ENCODE results near the gene SMIM3.
A peak's percentile ranks its signal among the peaks of the same experiment; 100 is the strongest.
"Not testable (repeated sequence)": the region's sequence is repeated elsewhere in the genome, so short reads cannot be mapped to it uniquely, and the experiment has no call there.

Gene SMIM3, protein sequence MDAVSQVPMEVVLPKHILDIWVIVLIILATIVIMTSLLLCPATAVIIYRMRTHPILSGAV

DNA sequence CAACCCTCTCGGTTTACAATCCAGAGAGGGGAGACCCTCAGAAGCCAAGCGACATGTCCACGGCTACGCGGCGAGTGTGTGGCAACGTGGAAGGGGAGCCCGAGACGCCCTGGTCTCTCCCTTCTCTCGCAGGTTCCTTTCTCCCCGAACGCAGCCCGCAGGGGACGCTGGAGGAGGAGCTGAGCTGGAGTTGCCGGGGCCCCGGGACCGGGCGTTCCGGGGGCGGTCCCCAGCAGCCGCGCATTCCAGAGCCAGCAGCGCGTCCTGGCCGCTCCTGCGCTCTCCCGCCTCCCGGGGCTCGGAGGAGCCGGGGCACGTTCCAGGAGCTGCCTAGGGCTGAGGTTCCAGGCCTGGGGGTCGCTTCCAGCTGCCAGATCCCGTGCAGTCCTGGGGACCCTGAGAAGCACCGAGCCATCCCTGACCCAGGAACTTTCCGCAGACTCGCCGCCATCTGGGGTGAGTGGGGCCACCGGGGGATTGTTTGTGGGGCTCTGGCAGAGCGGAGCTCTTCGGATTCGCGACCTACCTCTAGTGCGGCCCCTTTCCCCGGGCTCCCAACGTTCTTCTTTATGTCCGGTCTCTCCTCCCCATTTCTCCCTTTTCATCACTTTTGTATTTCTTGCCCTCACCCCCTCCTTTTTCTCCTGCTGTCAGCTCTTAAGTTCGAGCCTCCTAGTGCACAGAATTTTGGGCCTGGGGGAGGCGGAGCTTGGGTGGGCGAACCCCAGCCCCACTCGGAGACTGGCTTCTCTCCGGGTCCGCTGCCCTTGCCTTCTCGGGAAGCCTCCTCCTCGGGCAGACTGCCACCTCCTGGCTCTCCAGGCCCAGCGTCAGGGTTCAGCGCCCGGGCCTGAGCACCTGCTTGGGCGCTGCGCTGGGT lies at the start of gene SMIM3:
Gene SMIM3 (plus strand): TSS at position 241 of the 880 bp plus-strand sequence. CDS start 16,684 bp downstream, outside the sequence.
- peak; percentile 78 for DNase-seq

DNA sequence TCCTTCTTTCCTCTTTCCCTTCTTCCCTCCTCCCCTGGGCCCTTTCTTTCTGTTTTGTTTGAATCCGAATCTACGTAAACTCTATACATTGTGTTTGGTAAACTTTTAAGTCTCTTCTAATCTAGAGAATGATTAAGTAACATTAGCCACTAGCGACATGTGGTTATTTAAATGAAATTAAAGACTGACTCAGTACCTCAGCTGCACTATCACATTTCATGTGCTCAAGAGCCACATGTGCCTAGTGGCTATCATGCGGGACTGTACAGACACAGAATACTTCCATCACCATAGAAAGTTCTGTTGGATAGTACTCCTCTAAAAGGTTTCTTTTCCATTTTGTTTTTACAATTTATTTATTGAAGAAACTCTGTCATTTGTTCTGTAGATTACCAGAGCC lies 48.7 kb upstream of the SMIM3 start:
- no peak for DNase-seq

DNA sequence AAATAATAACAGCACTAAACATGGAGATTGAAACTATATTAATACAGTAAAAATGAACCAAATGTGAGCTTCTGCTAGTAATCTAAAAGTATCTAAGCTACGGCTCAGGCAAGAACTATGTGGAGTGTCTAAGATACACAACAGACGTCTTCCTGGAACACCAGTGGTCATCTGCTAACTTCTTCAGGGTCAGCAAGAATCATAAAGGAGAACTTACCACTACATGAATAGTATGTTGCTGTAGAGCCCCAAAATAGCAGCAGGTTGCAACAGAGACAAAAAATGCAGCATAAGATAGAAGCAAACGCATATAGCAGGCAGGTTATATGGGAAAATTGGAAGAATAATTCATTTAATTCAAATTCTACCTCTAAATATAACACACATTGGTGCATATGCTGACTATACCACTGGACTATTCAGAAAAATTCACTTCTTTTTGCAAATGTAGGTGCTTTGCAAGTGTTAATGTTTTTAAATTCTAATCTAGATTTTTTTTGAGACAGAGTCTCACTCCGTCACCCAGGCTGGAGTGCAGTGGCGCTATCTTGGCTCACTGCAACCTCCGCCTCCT lies 46.8 kb upstream of the SMIM3 start:
- no peak for DNase-seq

DNA sequence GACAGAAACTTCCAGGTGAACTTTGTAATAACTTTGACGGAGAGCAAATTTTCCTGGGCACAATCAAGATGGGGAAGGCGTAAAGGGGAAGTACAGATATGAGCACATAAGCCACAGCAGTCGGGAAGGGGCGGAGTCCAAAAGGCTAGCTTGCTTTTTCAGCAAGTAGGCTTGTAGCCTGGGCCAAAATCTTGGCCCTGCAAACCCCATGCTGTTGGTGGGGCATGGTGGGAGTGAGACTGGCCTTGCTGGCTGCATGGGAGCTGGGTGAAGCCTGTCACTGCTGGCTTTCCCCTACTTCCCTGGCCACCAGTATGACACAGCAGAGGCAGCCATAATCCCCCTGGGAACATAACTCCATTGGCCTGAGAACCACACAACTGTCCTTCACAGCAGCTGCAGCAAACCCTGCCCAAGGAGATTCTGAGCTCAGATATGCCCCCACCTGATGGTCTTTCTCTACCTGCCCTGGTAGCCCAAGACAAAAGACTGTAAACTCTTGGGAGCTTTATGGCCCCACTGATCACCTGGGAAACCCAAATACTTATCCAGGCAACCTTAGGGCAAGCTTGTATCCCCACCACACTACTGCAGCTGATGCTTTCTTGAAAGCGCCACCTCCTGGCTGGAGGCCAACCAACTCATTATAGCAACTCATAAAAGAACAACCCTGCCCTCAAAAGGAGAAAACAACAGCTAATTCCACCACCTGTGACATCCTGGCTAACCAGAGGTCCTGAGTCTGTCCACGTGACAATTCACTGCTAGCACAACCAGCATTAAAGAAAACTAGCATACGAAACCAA lies 43.8 kb upstream of the SMIM3 start:
- peak; percentile 55 for DNase-seq

DNA sequence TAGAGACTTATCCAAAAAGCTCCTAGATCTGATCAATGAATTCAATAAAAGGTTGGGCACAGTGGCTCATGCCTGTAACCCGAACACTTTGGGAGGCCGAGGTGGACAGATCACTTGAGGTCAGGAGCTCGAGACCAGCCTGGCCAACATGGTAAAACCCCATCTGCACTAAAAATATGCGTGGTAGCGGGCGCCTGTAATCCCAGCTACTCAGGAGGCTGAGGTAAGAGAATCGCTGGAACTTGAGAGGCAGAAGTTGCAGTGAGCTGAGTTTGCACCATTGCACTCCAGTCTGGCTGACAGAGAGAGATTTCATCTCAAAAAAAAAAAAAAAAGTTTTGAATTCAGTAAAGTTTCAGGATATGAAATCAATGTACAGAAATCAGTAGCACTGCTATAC lies 39.7 kb upstream of the SMIM3 start:
- no peak for DNase-seq

DNA sequence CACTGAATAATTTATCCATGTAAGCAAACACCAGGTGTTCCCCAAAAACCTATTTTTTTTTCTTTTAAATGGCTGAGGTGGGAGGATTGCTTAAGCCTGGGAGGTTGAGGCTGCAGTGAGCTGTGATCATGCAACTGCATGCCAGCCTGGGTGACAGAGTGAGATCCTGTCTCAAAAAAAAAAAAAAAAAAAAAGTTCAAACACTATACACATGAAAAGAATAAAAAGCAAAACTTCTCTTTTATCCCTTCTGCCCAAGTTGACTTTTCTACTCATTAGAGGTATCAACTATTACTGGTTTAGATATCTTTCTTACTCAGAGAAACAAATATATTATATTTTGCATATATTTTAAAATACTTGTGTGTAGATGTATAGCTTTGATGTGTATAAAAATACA lies 37.6 kb upstream of the SMIM3 start:
- DNase-seq = no peak

DNA sequence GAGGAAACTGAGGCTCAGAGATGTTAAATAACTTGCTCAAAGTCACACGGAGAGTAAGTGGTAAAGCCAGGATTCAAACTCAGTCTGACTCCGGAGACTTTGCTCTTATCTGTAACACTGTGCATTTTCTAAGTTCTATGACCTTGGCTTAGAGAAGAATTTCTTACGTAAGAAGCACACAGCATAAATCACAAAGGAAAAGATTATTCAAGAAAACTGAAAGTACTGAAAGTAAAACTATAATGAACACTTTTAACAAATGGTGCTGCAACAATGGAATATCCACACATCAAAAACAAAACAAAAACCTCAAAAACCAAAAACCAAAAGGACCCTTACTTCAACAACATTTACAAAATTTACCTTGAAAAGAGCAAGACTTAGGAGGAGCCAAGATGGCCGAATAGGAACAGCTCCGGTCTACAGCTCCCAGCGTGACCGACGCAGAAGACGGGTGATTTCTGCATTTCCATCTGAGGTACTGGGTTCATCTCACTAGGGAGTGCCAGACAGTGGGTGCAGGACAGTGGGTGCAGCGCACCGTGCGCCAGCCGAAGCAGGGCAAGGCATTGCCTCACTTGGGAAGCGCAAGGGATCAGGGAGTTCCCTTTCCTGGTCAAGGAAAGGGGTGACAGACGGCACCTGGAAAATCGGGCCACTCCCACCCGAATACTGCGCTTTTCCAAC lies 36.0 kb upstream of the SMIM3 start:
- not testable (repeated sequence) for DNase-seq

DNA sequence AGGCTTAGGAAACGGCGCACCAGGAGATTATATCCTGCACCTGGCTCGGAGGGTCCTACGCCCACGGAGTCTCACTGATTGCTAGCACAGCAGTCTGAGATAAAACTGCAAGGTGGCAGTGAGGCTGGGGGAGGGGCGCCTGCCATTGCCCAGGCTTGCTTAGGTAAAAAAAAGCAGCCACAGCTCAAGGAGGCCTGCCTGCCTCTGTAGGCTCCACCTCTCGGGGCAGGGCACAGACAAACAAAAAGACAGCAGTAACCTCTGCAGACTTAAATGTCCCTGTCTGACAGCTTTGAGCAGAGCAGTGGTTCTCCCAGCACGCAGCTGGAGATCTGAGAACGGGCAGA lies 35.4 kb upstream of the SMIM3 start:
- DNase-seq = not testable (repeated sequence)

DNA sequence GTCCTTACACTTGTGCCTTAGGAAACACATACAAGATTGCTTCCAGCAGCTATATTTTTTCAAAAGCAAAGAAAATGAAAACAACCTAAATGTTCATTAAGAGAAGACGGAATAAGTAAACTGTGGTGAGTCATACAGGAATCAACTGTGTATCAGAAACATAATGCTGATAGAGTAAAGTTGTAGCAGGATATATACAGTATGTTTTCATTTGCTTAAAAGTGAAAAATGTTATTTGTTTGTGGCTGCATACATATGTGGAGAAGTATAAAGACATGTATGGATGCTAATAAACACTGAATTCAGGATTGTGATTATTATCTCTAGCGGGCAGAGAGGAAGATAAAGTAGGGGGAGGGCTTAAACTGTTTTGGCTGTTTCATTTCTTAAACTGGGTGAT lies 28.1 kb upstream of the SMIM3 start:
- DNase-seq = no peak

DNA sequence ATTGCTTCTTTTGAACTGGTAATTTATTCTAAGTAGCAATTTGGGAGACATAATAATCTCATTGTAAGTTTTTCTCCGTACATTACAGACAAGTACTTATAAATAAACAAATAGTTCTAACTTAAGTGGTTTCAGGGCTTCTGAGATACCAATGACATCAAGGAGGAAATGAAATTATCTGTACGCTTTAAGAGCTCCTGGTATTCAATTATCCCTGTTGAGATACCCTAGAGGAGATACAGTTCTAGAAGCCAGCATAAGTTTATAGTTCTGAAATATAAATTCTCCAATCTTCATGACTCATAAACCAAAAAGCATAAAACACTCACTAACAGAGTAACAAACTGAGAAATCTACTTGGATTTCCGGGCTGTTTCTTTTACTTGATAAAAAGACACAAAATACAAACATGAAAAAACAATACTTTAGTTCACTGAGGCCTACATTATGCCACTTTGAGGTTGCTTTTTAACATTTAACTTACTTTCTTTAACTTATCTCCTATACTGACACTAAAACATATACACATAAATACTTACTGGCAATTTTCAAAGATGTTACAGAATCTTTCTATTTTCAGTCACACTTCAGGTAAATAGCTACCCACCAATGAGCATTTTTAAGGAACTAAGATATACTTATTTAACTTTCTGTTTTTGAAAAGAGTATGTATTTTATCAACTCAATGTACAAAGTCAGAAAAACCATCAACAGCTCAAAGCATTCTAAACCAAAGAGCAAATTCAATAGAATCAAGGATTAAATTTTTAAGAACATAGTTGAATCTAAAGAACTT lies 27.3 kb upstream of the SMIM3 start:
- no peak for DNase-seq

DNA sequence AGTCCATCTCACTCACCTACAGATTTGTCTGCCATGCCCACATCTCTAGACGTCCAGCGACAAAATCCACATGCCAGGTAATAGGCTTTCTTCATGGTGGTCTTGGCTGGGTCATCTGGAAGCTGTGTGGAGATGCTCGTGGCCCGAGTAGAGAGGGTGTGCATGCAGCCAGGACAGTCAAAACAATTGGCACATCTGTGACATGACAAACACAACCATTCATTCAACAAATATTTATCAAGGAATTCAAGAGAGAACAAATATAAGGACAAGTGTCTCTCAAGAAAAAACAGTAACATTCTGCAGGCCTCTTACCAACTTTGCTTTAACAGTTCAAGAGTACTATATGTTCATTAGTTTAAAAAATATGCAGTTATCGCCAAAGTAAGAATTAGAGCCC lies 25.1 kb upstream of the SMIM3 start:
- no peak for DNase-seq

DNA sequence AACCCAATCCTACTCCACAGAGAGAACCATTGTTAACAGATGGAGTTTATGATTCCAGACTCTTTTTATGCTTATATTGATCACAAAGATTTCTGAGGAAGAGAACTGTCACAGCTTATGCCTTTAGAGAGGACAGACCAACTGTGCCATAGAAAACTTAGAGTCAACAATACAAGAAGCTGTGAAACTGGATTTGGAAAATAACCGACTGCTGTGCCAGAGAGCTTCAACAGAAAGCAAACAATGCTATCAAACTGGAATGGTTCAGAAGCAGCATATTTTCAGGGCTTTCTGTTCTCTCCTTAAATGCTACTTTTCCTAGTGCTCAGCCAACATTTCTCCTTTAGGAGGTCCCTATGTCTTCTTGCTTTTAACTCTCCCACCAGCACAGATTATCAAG lies 24.7 kb upstream of the SMIM3 start:
- DNase-seq = no peak

DNA sequence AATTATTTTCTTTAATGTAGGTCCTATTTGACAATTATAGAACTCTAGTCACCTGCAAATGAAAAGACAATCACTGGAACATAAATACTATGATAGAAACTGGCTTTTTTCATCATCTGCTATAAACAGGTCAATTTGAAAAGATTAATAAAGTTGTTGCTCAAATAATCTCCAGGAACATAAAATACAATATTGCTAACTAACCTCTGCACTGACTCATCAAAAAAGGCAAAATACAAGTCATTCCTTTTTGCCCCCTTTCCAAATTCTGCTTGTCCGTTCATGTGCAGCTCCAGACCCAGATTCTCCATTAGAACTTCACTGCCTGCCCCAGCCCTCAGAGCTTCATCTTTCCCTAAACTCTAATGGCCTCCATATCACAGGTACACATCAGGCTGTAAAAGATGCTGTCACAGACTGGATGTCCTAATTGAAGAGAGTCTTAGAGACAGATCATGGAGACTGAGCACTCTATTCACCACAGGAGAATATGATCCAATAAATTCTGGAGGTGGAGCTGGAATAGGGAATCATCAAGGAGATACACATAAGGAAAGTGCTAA lies 21.4 kb upstream of the SMIM3 start:
- DNase-seq = no peak

DNA sequence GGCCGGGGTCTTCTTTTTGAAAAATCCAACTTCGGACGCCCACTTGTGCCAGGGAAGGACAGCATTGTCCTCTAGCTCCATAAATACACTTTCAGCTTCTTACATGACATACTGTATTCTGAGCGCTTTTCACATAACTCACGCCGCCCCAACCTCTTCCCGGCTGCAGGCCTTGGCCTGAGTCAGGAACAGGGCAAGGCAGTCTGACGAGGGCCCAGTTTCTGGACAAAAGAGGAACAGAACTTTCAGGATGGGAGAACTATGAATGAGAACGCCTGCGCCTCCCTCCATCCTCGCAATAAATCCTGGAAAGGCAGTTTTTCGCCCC lies 20.4 kb upstream of the SMIM3 start:
- DNase-seq = no peak

DNA sequence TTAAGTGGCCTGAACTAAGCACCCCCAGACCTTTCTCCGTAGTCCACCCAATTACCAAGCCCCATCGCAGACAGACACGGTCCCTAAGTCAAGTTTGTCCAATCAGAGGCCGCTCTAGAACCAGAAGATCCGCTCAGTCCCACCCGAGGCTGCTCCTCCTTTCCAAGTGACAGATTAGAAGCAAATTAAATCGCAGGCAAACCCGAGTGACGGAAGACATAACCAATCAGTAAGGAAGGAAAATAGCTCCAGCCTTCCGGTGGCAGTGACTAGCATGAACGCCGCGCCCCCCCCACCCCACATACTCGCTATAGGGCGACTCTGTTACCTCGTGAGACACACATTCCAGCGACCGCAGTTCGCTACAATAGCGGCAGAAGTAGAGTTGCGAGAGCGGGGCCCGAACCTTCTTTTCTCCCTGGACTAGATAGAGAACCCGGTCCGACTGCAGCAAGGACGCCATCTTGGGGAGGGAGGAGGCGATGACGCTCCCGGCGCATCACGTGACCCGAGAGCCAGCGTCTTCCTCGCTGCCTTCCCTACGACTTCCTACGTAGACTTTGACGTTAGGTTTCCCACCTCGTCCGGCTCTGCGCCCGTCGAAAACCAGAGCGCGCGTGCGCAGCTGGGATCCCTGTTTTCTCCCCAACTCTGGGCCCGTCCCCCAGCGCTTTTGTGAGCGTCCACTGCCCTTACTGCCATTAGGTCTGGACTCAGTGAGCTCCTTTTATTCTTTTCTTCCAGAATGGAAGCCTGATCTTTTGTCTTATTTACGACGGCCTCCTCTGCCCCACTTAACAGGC lies 19.8 kb upstream of the SMIM3 start, which contains the start of gene DCTN4:
Gene DCTN4 (minus strand): TSS at position 487 of the 803 bp plus-strand sequence. CDS start 24 bp downstream, at position 463.
- peak; percentile 97 for DNase-seq

DNA sequence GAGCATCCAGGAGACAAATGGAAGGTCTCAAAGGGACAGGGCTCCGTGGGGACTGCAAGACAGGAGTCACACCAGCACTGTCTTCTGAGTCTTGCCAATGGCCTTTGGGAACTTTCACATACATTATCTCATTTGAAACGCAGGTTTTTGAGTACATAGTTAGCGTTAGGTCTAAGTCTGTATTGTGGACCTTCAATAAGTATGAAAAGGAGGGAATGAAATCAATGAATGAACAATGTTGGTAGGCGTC lies 19.3 kb upstream of the SMIM3 start:
- DNase-seq = no peak

DNA sequence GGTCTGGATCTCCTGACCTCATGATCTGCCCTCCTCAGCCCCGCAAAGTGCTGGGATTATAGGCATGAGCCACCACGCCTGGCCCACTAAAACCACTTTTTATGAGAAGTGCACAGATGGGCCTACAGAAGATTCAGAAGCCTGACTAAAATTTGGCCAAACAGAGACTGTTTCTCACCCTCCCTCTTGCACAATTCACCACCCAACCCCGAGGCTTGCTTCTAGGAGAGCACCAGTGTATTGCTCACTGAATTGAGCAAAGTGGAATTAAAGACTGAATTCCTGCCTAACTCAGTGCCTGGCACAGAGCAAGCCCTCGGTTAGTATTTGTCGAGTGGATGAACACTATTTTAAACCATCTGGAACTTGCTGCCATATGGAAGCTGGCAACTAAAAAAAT lies 16.3 kb upstream of the SMIM3 start:
- no peak for DNase-seq

DNA sequence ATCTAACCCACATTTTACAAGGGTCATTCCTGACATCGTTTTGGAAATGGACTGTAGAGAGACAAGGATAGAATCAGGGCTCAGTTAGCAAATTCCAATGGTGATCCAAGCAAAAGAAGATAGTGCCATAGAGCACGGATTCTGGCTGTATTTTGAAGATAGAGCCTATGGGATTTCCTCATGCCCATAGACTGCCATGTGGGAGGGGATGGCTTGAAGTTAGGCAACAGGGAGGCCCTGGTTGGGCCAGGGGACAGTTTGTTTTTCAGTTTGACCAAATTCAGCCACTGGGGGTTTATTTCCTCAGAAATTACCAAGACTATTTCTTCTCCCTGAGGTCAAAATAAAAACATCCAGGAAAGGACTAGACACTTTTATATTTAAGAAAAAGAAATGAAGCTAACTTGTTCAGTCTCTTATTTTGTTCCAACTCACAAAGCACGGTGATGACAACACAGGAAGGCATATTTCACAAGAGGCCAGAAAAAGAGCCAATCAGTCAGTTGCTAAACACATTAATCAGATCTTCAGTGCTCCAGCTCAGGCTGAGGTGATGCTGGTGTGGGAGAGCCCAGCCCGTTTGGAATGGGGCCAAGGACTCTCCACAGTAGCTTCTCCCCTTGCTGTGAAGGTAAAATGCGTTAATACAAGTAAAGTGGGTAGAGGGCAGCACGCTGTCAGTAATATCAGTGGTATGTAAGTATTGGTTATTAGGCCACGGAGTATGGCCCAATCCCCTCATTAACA lies 15.4 kb upstream of the SMIM3 start:
- DNase-seq = no peak

DNA sequence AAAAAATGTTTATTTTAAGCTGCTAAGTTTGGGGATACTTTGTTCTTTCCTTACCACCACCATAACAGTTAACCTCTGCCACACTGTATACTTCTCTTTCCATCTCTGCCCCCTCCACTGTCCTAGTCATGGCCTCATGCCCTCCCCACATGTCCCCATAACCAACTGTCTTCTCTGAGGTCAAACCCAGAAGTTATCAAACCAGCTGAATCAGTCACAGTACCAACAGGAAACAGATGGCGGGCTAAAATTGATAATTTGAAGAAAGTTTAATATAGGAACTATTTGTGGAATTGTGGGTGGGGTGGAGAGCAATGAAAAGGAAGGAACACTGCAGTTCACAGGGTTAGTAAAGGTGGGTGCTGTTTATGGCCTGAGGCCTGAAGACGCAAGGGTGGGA lies 14.0 kb upstream of the SMIM3 start:
- no peak for DNase-seq

DNA sequence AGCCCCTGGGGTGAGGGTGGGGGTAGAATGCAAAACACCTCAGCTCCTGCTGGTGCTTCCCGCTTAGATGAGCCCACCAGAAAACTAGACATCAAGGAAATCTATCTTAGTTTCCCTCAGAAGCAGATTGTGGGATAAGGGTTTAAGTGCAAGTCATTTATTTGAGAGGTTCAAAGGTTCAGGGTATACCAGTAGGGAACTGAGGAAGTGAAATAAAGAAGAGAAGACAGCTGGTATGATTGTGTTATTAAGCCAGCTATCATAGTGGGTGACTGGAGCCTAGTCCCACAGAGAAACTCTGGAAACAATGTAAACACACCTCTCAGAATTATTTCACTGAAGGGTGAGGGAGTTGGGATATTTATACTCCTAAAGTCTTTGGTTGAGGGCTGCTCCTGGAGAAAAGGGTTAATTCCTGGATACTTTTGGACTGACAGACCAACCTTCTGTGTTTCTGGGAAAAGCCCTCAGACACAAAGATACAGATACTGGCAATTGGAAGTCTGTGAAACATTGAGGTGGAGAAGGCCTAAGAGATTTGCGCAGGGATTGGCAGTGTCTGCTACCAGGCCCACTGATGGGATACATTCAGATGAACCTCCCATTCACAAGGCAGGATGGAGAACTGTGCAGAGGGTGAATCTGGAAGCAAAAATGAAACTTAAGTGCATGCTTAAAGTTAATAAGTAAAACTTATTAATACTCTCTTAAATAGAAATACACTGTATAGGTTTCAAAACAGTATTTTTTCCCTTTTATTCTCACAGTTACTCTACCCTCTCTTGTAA lies 13.4 kb upstream of the SMIM3 start:
- no peak for DNase-seq
